Prostate gland (tissue), 2 donors: Measurements from ENCODE around the gene TMEM198. TPM values are rescaled to one million over a fixed set of nuclear protein-coding genes. Genes with fewer than 3 reads are reported as not detected.
A peak's percentile ranks its signal among the peaks of the same experiment; 100 is the strongest.

ENCODE experiments used
- DNase-seq: peaks from one replicate; pipeline ENCODE4 v3.0.0-alpha.2; 2019; ENCODE audit warnings: low spot score
- H3K27ac ChIP-seq, 2 donors: fragments of 200-600 bp; sonication (generic); 2 replicates each; pipeline ENCODE4 v1.5.1; 2017 to 2019
- H3K27me3 ChIP-seq: fragments of 200-600 bp; sonication (generic); replicated peaks from 2 replicates; pipeline ENCODE4 v1.5.1; 2019; ENCODE audit not compliant: insufficient read depth
- H3K36me3 ChIP-seq, 2 donors: fragments of 200-600 bp; sonication (generic); 1 replicate in 1 of 2; 2 replicates in 1 of 2; pipeline versions ENCODE4 v1.5.1 to v1.8.1; 2017 to 2019
- H3K4me1 ChIP-seq: fragments of 200-600 bp; sonication (generic); replicated peaks from 2 replicates; pipeline ENCODE4 v1.5.1; 2019
- H3K4me3 ChIP-seq, 2 donors: fragments of 200-600 bp; sonication (generic); 2 replicates each; pipeline ENCODE4 v1.5.1; 2017 to 2019
- H3K9me3 ChIP-seq: fragments of 200-600 bp; sonication (generic); 2 replicates; pipeline ENCODE4 v1.5.1; 2017
- POLR2A ChIP-seq: fragments of 450-650 bp; IDR thresholded peaks from one replicate; pipeline ENCODE4 v1.6.1; 2016; ENCODE audit warnings: antibody characterized with exemption, mild to moderate bottlenecking
- POLR2AphosphoS5 ChIP-seq: sonication (generic); formaldehyde crosslinking; IDR thresholded peaks from one replicate; pipeline ENCODE4 v1.6.1; 2017; ENCODE audit warnings: antibody characterized with exemption
- WGBS: methylation state at CpG from one replicate; pipeline ENCODE4 v1.1.5; 2018; 5-methylcytosine and 5-hydroxymethylcytosine counted together
- intact Hi-C: fragments of 100-400 bp; cut with DNase I; formaldehyde crosslinking; loops from one replicate; pipeline ENCODE4 v1.14.2; 2022
- total RNA-seq, 2 donors: library from RNA; depleted of rRNA; stranded (reverse); fragments of >200 nt; gene quantifications; one replicate each; pipeline ENCODE4 v1.1.0, GENCODE V29; 2016
- TF ChIP-seq, protein P1 (sequence below), 4 experiments: fragments of 200-600 bp in 2 of 4; fragments of 450-650 bp in 2 of 4; sonication (generic) in 2 of 4; IDR thresholded peaks; 1 replicate in 3 of 4; 2 replicates in 1 of 4; pipeline ENCODE4 v1.5.1; 2016 to 2019; ENCODE audit warnings: antibody characterized with exemption in 4 of 4, mild to moderate bottlenecking in 2 of 4, moderate library complexity in 2 of 4

TMEM198 gene
- total RNA-seq, 2 donors from 2014 or later: 5.7 to 11.5 TPM

GRCh38 chr2:219508971-219509779 is 34.7 kb upstream of the TMEM198 start:
- Histone ChIP-seq H3K9me3 (no peaks in the 10 kb centered on the region), H3K4me1 (peaks cover 2% of the 10 kb centered on the region), H3K4me3 (no peak overlapping the region), H3K27me3 (peaks cover 6% of the 10 kb centered on the region), H3K27ac (no peak overlapping the region), H3K36me3 (peaks cover 0 to 8% of the 10 kb centered on the region in 2 donors)
- no peak for TF ChIP-seq POLR2AphosphoS5
- no peak for TF ChIP-seq POLR2A
- TF ChIP-seq, protein P1, sequence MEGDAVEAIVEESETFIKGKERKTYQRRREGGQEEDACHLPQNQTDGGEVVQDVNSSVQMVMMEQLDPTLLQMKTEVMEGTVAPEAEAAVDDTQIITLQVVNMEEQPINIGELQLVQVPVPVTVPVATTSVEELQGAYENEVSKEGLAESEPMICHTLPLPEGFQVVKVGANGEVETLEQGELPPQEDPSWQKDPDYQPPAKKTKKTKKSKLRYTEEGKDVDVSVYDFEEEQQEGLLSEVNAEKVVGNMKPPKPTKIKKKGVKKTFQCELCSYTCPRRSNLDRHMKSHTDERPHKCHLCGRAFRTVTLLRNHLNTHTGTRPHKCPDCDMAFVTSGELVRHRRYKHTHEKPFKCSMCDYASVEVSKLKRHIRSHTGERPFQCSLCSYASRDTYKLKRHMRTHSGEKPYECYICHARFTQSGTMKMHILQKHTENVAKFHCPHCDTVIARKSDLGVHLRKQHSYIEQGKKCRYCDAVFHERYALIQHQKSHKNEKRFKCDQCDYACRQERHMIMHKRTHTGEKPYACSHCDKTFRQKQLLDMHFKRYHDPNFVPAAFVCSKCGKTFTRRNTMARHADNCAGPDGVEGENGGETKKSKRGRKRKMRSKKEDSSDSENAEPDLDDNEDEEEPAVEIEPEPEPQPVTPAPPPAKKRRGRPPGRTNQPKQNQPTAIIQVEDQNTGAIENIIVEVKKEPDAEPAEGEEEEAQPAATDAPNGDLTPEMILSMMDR (IDR thresholded peaks at IDR 0.05): no peak
- intact Hi-C loops: no loop called here
- no peak for DNase-seq
- WGBS: 8% methylated on average over 14 of the region's 14 CpGs

DNA sequence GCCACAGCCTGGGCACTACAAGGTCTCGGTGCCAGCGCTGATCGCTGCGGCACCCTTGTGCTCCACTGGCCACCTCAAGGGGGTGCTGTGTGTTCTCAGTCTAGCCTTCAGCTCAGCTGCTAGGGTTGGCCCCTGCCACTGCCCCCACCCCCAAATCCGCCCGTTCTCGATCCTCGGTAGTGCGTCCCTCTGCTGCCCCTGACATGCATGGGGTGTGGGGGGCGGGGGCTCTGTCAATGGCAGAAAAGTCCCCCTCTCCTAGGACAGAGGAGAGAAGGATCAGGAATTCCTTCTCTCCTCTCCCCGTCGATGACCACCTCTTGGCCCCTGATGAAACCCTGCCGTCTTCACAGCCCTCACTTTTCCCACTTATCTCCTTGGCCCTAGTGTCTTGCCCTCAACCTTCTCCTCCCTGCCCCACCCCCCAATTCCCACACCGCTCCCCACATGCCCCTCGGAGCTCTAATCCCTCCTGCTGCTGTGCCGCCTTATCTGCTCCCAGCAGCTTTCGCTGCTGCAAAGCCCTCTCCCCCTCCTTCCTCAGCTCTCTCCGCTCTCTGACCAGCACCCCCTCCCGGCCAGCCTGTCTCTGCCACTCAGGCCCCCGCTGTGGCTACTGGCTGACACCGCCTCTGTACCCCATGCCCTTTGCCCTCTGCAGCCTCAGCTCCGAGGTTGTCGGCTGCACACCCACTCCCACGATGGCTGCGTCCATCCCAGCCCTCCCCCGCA is 33.9 kb upstream of the TMEM198 start:
- intact Hi-C loops: loop anchor here (10.0 kb wide), 1 partner anchor 335 kb away; the partner anchor contains the start of genes CNPPD1, RETREG2 and SLC23A3
- TF ChIP-seq, protein P1 (IDR thresholded peaks at IDR 0.05): peak; percentile 18 to 57 (median 39)
- TF ChIP-seq POLR2A: no peak
- Histone ChIP-seq H3K36me3 (peaks cover 0 to 8% of the 10 kb centered on the region in 2 donors), H3K4me3 (no peak overlapping the region), H3K27ac (no peak overlapping the region), H3K9me3 (no peaks in the 10 kb centered on the region), H3K4me1 (peaks cover 2% of the 10 kb centered on the region), H3K27me3 (peaks cover 9% of the 10 kb centered on the region)
- WGBS: 2% methylated on average over 26 of the region's 26 CpGs
- peak; percentile 33 for DNase-seq

DNA sequence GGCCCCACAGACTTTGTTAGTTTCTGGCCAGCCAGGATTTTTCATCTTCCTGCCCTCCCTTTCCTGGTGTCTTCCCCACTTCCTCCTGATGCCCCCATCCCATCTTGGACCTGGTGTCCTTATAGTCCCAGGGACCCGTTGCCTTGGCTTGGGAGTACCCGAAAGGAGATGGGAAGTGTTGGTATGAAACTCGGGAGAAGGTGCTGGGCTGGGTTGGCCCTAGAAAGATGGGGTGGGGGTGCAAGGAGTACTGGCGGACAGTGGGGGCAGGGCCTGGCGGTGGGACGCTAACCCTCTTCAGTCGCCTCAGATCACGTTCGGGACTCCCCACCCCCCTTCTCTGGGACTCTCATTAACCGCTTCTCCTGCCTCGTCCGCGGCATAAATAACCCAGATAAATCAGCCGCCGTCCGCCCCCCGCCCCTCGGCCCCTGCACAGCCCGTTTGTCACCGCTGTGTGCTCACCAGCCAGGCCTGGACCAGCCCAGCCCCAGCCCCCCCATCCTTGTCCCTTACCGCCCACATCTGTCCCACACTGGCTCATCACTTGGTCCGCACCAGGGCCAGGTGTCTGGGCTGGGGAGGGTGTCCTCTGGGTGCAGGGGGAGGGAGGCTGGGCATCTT is 33.2 kb upstream of the TMEM198 start:
- no peaks in the 10 kb centered on the region for H3K9me3 ChIP-seq
- TF ChIP-seq POLR2AphosphoS5: no peak
- no peak for TF ChIP-seq POLR2A
- TF ChIP-seq, protein P1 (IDR thresholded peaks at IDR 0.05): no peak
- no peak overlapping the region for H3K27ac ChIP-seq
- peaks cover 0 to 8% of the 10 kb centered on the region in 2 donors for H3K36me3 ChIP-seq
- H3K27me3 ChIP-seq: peaks cover 9% of the 10 kb centered on the region
- DNase-seq: no peak
- 28% methylated on average over 22 of the region's 22 CpGs for WGBS
- H3K4me3 ChIP-seq: no peak overlapping the region
- H3K4me1 ChIP-seq: peaks cover 2% of the 10 kb centered on the region
- intact Hi-C loops: loop anchor here (10.0 kb wide), 1 partner anchor 336 kb away; the partner anchor contains the start of genes CNPPD1, RETREG2 and SLC23A3

- intact Hi-C loops: loop anchor here (10.0 kb wide), 1 partner anchor 337 kb away; the partner anchor contains the start of genes CNPPD1, RETREG2 and SLC23A3
- H3K4me3 ChIP-seq: no peak overlapping the region
- peaks cover 2% of the 10 kb centered on the region for H3K4me1 ChIP-seq
- H3K27ac ChIP-seq: no peak overlapping the region
- no peaks in the 10 kb centered on the region for H3K36me3 ChIP-seq
- no peak for DNase-seq
- TF ChIP-seq, protein P1 (IDR thresholded peaks at IDR 0.05): no peak
- TF ChIP-seq POLR2A (no peak), POLR2AphosphoS5 (no peak)
- H3K27me3 ChIP-seq: peaks cover 9% of the 10 kb centered on the region
- no peaks in the 10 kb centered on the region for H3K9me3 ChIP-seq
- 46% methylated on average over 14 of the region's 15 CpGs for WGBS
Observed at GRCh38 chr2:219511547-219512325, 32.1 kb upstream of the TMEM198 start.
